DLD1 (cell line): ENCODE results near the gene SAE1.

ENCODE experiments used
- in situ Hi-C: cut with HindIII; loops from 2 replicates; pipeline ENCODE4 v1.10.0; 2017; ENCODE audit warnings: low sequenced_read_pairs

Gene SAE1

GRCh38 chr19:47209319-47210179 lies 78.9 kb downstream of the SAE1 start:
- in situ Hi-C loops: no loop called here

- in situ Hi-C loops: no loop called here
Measured at GRCh38 chr19:47210180-47210490, 79.5 kb downstream of the SAE1 start.

GRCh38 chr19:47210689-47211316 lies 80.2 kb downstream of the SAE1 start:
- in situ Hi-C loops: no loop called here

- in situ Hi-C loops: no loop called here
Measured at GRCh38 chr19:47215581-47215980, 84.9 kb downstream of the SAE1 start.

GRCh38 chr19:47221080-47221841 lies 90.6 kb downstream of the SAE1 start:
- in situ Hi-C loops: no loop called here

GRCh38 chr19:47221890-47222289 lies 91.3 kb downstream of the SAE1 start:
- in situ Hi-C loops: no loop called here

- in situ Hi-C loops: no loop called here
Measured at GRCh38 chr19:47225746-47226425, 95.3 kb downstream of the SAE1 start.

- in situ Hi-C loops: no loop called here
Measured at GRCh38 chr19:47226426-47227351, 96.1 kb downstream of the SAE1 start.

GRCh38 chr19:47227352-47228167 lies 96.9 kb downstream of the SAE1 start:
- in situ Hi-C loops: no loop called here

GRCh38 chr19:47228168-47228936 lies 97.7 kb downstream of the SAE1 start:
- in situ Hi-C loops: no loop called here

GRCh38 chr19:47228937-47229675 lies 98.5 kb downstream of the SAE1 start:
- in situ Hi-C loops: no loop called here

GRCh38 chr19:47229676-47230053 lies 99.0 kb downstream of the SAE1 start:
- in situ Hi-C loops: no loop called here

GRCh38 chr19:47230054-47230920 lies 99.7 kb downstream of the SAE1 start:
- in situ Hi-C loops: no loop called here

GRCh38 chr19:47230921-47231214 lies 100.2 kb downstream of the SAE1 start, which contains the start of gene BBC3:
TSS of gene BBC3 (minus strand) at chr19:47231199. CDS start at chr19:47228431, 2,768 bp downstream.
- in situ Hi-C loops: no loop called here

GRCh38 chr19:47231215-47232054 lies 100.8 kb downstream of the SAE1 start:
- in situ Hi-C loops: no loop called here
